H9 (cell line): ENCODE data around the gene MMD2. TPM values are rescaled to one million over a fixed set of nuclear protein-coding genes. Genes with fewer than 3 reads are reported as not detected.
A peak's percentile ranks its signal among the peaks of the same experiment; 100 is the strongest.

ENCODE experiments used
- DNase-seq: peaks from one replicate; pipeline ENCODE4 v3.0.0-alpha.2; 2017
- H2AFZ ChIP-seq: one replicate; pipeline ENCODE4 v1.6.1; 2013; ENCODE audit warnings: mild to moderate bottlenecking, low read length, control low read depth, moderate library complexity
- H2AK5ac ChIP-seq: 2 replicates; pipeline ENCODE4 v1.6.1; 2013; ENCODE audit warnings: low read length, control low read depth, mixed read lengths; ENCODE audit not compliant: insufficient read length
- H2BK120ac ChIP-seq: one replicate; pipeline ENCODE4 v1.6.1; 2013; ENCODE audit warnings: low read depth, mild to moderate bottlenecking, low read length, control low read depth, inconsistent platforms; ENCODE audit not compliant: poor library complexity, severe bottlenecking
- H2BK12ac ChIP-seq: 2 replicates; pipeline ENCODE4 v1.6.1; 2013; ENCODE audit warnings: low read length, control low read depth, mixed read lengths, low read depth; ENCODE audit not compliant: insufficient read length
- H2BK15ac ChIP-seq: 2 replicates; pipeline ENCODE4 v1.6.1; 2013; ENCODE audit warnings: low read depth, low read length, control low read depth
- H2BK20ac ChIP-seq: one replicate; pipeline ENCODE4 v1.6.1; 2013; ENCODE audit warnings: low read depth, mild to moderate bottlenecking, low read length, control low read depth, inconsistent platforms; ENCODE audit not compliant: poor library complexity, severe bottlenecking
- H2BK5ac ChIP-seq: 2 replicates; pipeline ENCODE4 v1.6.1; 2013; ENCODE audit warnings: low read length, control low read depth, mixed read lengths; ENCODE audit not compliant: insufficient read length
- H3K14ac ChIP-seq: 2 replicates; pipeline ENCODE4 v1.6.1; 2013; ENCODE audit warnings: low read length, control low read depth; ENCODE audit not compliant: insufficient read depth
- H3K18ac ChIP-seq: 2 replicates; pipeline ENCODE4 v1.6.1; 2013; ENCODE audit warnings: low read depth, mild to moderate bottlenecking, mixed read lengths, low read length, control low read depth; ENCODE audit not compliant: insufficient read length
- H3K23ac ChIP-seq: 2 replicates; pipeline ENCODE4 v1.6.1; 2013; ENCODE audit warnings: low read length, control low read depth, mixed read lengths, low read depth; ENCODE audit not compliant: insufficient read length
- H3K23me2 ChIP-seq: 2 replicates; pipeline ENCODE4 v1.6.1; 2013; ENCODE audit warnings: low read depth, mild to moderate bottlenecking, mixed read lengths, low read length, control low read depth; ENCODE audit not compliant: insufficient read length, poor library complexity, severe bottlenecking
- H3K27ac ChIP-seq: 2 replicates; pipeline ENCODE4 v1.5.1; 2013; ENCODE audit warnings: low read length, control low read depth, mixed read lengths, low read depth; ENCODE audit not compliant: insufficient read length
- H3K27me3 ChIP-seq: 2 replicates; pipeline ENCODE4 v1.6.1; 2013; ENCODE audit warnings: low read length, control low read depth, inconsistent platforms; ENCODE audit not compliant: insufficient read depth
- H3K4ac ChIP-seq: 2 replicates; pipeline ENCODE4 v1.6.1; 2013; ENCODE audit warnings: low read depth, mild to moderate bottlenecking, control low read depth, inconsistent platforms, low read length, moderate library complexity
- H3K4me1 ChIP-seq: 2 replicates; pipeline ENCODE4 v1.6.1; 2013; ENCODE audit warnings: low read length, control low read depth, inconsistent platforms; ENCODE audit not compliant: insufficient read depth
- H3K4me2 ChIP-seq: 2 replicates; pipeline ENCODE4 v1.6.1; 2013; ENCODE audit warnings: low read length, control low read depth, mixed read lengths; ENCODE audit not compliant: insufficient read length, insufficient read depth
- H3K56ac ChIP-seq: 2 replicates; pipeline ENCODE4 v1.6.1; 2013; ENCODE audit warnings: low read depth, mild to moderate bottlenecking, mixed read lengths, low read length, control low read depth; ENCODE audit not compliant: insufficient read length
- H3K79me1 ChIP-seq: 2 replicates; pipeline ENCODE4 v1.6.1; 2013; ENCODE audit warnings: low read depth, mild to moderate bottlenecking, moderate library complexity, low read length, control low read depth, inconsistent platforms; ENCODE audit not compliant: insufficient read depth, poor library complexity, severe bottlenecking
- H3K79me2 ChIP-seq: 2 replicates; pipeline ENCODE4 v1.6.1; 2013; ENCODE audit warnings: low read length, control low read depth, inconsistent platforms; ENCODE audit not compliant: insufficient read depth
- H3K9ac ChIP-seq: 2 replicates; pipeline ENCODE4 v1.6.1; 2013; ENCODE audit warnings: low read length, control low read depth, mixed read lengths; ENCODE audit not compliant: insufficient read length; ENCODE audit errors: extremely low read depth
- H3K9me3 ChIP-seq: one replicate; pipeline ENCODE4 v1.6.1; 2013; ENCODE audit warnings: low read depth, low read length, inconsistent platforms; ENCODE audit not compliant: control insufficient read depth
- H3T11ph ChIP-seq: one replicate; pipeline ENCODE4 v1.6.1; 2013; ENCODE audit warnings: mild to moderate bottlenecking, low read length, control low read depth, inconsistent platforms
- H4K20me1 ChIP-seq: one replicate; pipeline ENCODE4 v1.6.1; 2013; ENCODE audit not compliant: control insufficient read depth, insufficient read length, insufficient read depth
- H4K5ac ChIP-seq: 2 replicates; pipeline ENCODE4 v1.6.1; 2013; ENCODE audit warnings: low read depth, mild to moderate bottlenecking, mixed read lengths, low read length, control low read depth; ENCODE audit not compliant: insufficient read length
- H4K8ac ChIP-seq: replicated peaks from 2 replicates; pipeline ENCODE4 v1.6.1; 2013; ENCODE audit warnings: low read length, control low read depth, mixed read lengths, low read depth; ENCODE audit not compliant: insufficient read length
- H4K91ac ChIP-seq: 2 replicates; pipeline ENCODE4 v1.6.1; 2013; ENCODE audit warnings: low read depth, mild to moderate bottlenecking, moderate library complexity, mixed read lengths, low read length, control low read depth; ENCODE audit not compliant: insufficient read length
- H3K27ac Mint-ChIP-seq, 3 experiments: 2 replicates in 2 of 3; 3 replicates in 1 of 3; pipeline ENCODE4 v1.8.0; 2020 to 2021; ENCODE audit warnings: mixed read lengths in 3 of 3, mild to moderate bottlenecking in 1 of 3, moderate library complexity in 1 of 3
- H3K27me3 Mint-ChIP-seq: 2 replicates; pipeline ENCODE4 v1.8.0; 2021; ENCODE audit warnings: low read depth, mild to moderate bottlenecking, moderate library complexity, mixed read lengths
- H3K36me3 Mint-ChIP-seq, 3 experiments: 2 replicates in 2 of 3; 3 replicates in 1 of 3; pipeline ENCODE4 v1.8.0; 2020 to 2021; ENCODE audit warnings: low read depth in 3 of 3, mixed read lengths in 3 of 3; ENCODE audit not compliant: insufficient read depth in 1 of 3
- H3K4me1 Mint-ChIP-seq, 2 experiments: 2 replicates each; pipeline ENCODE4 v1.8.0; 2020; ENCODE audit warnings: mixed read lengths in 2 of 2
- H3K4me3 Mint-ChIP-seq, 2 experiments: 2 replicates in 1 of 2; 3 replicates in 1 of 2; pipeline ENCODE4 v1.8.0; 2020 to 2021; ENCODE audit warnings: mild to moderate bottlenecking in 2 of 2, mixed read lengths in 2 of 2, moderate library complexity in 1 of 2
- H3K9me3 Mint-ChIP-seq, 2 experiments: 2 replicates in 1 of 2; 3 replicates in 1 of 2; pipeline ENCODE4 v1.8.0; 2020; ENCODE audit warnings: mild to moderate bottlenecking in 2 of 2, mixed read lengths in 2 of 2, moderate library complexity in 1 of 2
- CTCF ChIP-seq: fragments of 200-600 bp; sonication (generic); conservative IDR thresholded peaks from 3 replicates; pipeline ENCODE4 v1.8.0; 2021; ENCODE audit warnings: antibody characterized with exemption, mild to moderate bottlenecking
- WGBS: extraction: QIAGEN DNeasy Blood & Tissue Kit; methylation state at CpG from one replicate; pipeline ENCODE4 v1.1.7; 2013; ENCODE audit warnings: missing lambda C conversion rate, low lambda C conversion rate, mixed read lengths; ENCODE audit not compliant: insufficient read length; ENCODE audit errors: extremely low coverage; 5-methylcytosine and 5-hydroxymethylcytosine counted together
- total RNA-seq: library from RNA; stranded (reverse); gene quantifications from 2 replicates; pipeline ENCODE4 v1.2.1, GENCODE V29; 2021

The MMD2 gene
- total RNA-seq, 1 experiment from 2014 or later = 0.20 TPM

GRCh38 chr7:4951903-4952636 lies 6.9 kb downstream of the MMD2 start:
- H2BK20ac ChIP-seq = no peak overlapping the region
- no peak overlapping the region for H2BK120ac ChIP-seq
- peak; percentile 62 for DNase-seq
- H3K4me2 ChIP-seq = no peak overlapping the region
- H2AFZ ChIP-seq = no peak overlapping the region
- H3K27ac ChIP-seq = no peak overlapping the region
- H2BK5ac ChIP-seq = no peak overlapping the region
- H4K8ac ChIP-seq = no peak overlapping the region
- TF ChIP-seq CTCF = no peak
- H3K79me1 ChIP-seq = no peaks in the 10 kb centered on the region
- no peaks in the 10 kb centered on the region for H4K20me1 ChIP-seq
- H3K27ac Mint-ChIP-seq = no peak overlapping the region
- H3K36me3 Mint-ChIP-seq = no peaks in the 10 kb centered on the region
- no peaks in the 10 kb centered on the region for H3K4me1 Mint-ChIP-seq
- H3K27me3 ChIP-seq = no peaks in the 10 kb centered on the region
- no peak overlapping the region for H2AK5ac ChIP-seq
- no peak overlapping the region for H3K9ac ChIP-seq
- H3K4me3 Mint-ChIP-seq = no peak overlapping the region
- H3K56ac ChIP-seq = no peak overlapping the region
- peaks cover 5% of the 10 kb centered on the region in 2 experiments; a peak in 3 of 5 replicates for H3K9me3 Mint-ChIP-seq
- no peaks in the 10 kb centered on the region for H3K4me1 ChIP-seq
- H3K27me3 Mint-ChIP-seq = peaks cover 62% of the 10 kb centered on the region
- H2BK15ac ChIP-seq = no peak overlapping the region
- H3K23ac ChIP-seq = no peak overlapping the region
- H4K5ac ChIP-seq = no peak overlapping the region
- H3K4ac ChIP-seq = no peak overlapping the region
- no peak overlapping the region for H3K18ac ChIP-seq
- H3K23me2 ChIP-seq = no peaks in the 10 kb centered on the region
- no peak overlapping the region for H2BK12ac ChIP-seq
- WGBS = no CpG with 5 or more reads among the region's 11 CpGs
- no peak overlapping the region for H3T11ph ChIP-seq
- H3K9me3 ChIP-seq = no peaks in the 10 kb centered on the region
- H3K79me2 ChIP-seq = no peaks in the 10 kb centered on the region
- H4K91ac ChIP-seq = no peak overlapping the region
- H3K14ac ChIP-seq = no peak overlapping the region
